ENCODE results near the gene KRTAP16-1.

KRTAP16-1 gene

GRCh38 chr17:41333098-41333497 is 24.0 kb upstream of the KRTAP16-1 start:
- Histone ChIP-seq H3K4me3 (replicated peaks; ENCODE audit: low read depth, low read length) (no peak overlapping the region), H3K27me3 (replicated peaks; ENCODE audit: control insufficient read depth, insufficient read depth, low read length) (no peaks in the 10 kb centered on the region; the same call in 1 of the 2 replicates)
- no peak for DNase-seq (ENCODE audit: extremely low read depth, insufficient read length)

GRCh38 chr17:41332239-41332638 is 23.1 kb upstream of the KRTAP16-1 start:
- DNase-seq (ENCODE audit: extremely low read depth, insufficient read length) = no peak
- Histone ChIP-seq H3K27me3 (replicated peaks; ENCODE audit: control insufficient read depth, insufficient read depth, low read length) (no peaks in the 10 kb centered on the region; the same call in 1 of the 2 replicates), H3K4me3 (replicated peaks; ENCODE audit: low read depth, low read length) (no peak overlapping the region), H3K36me3 (ENCODE audit: control insufficient read depth, insufficient read depth, low read length) (no peaks in the 10 kb centered on the region)
- TF ChIP-seq CTCF (IDR thresholded peaks at IDR 0.05; ENCODE audit: insufficient read depth, low read length, poor library complexity, severe bottlenecking) = no peak

More at GRCh38 chr17:41333098-41333497, 24.0 kb upstream of the KRTAP16-1 start:
- H3K36me3 ChIP-seq (ENCODE audit: control insufficient read depth, insufficient read depth, low read length) = no peaks in the 10 kb centered on the region
- TF ChIP-seq CTCF (IDR thresholded peaks at IDR 0.05; ENCODE audit: insufficient read depth, low read length, poor library complexity, severe bottlenecking) = no peak

GRCh38 chr17:41331606-41332005 is 22.5 kb upstream of the KRTAP16-1 start:
- H3K27me3 ChIP-seq (replicated peaks; ENCODE audit: control insufficient read depth, insufficient read depth, low read length) = no peaks in the 10 kb centered on the region; the same call in 1 of the 2 replicates
- no peaks in the 10 kb centered on the region for H3K36me3 ChIP-seq (ENCODE audit: control insufficient read depth, insufficient read depth, low read length)
- DNase-seq (ENCODE audit: extremely low read depth, insufficient read length) = no peak

GRCh38 chr17:41329279-41329948 is 20.3 kb upstream of the KRTAP16-1 start:
- TF ChIP-seq CTCF (IDR thresholded peaks at IDR 0.05; ENCODE audit: insufficient read depth, low read length, poor library complexity, severe bottlenecking) = peak; percentile 37
- no peak for DNase-seq (ENCODE audit: extremely low read depth, insufficient read length)
- Histone ChIP-seq H3K36me3 (ENCODE audit: control insufficient read depth, insufficient read depth, low read length) (no peaks in the 10 kb centered on the region), H3K4me3 (replicated peaks; ENCODE audit: low read depth, low read length) (no peak overlapping the region), H3K27me3 (replicated peaks; ENCODE audit: control insufficient read depth, insufficient read depth, low read length) (no peaks in the 10 kb centered on the region; the same call in 1 of the 2 replicates)

More at GRCh38 chr17:41331606-41332005, 22.5 kb upstream of the KRTAP16-1 start:
- TF ChIP-seq CTCF (IDR thresholded peaks at IDR 0.05; ENCODE audit: insufficient read depth, low read length, poor library complexity, severe bottlenecking) = no peak
- no peak overlapping the region for H3K4me3 ChIP-seq (replicated peaks; ENCODE audit: low read depth, low read length)

GRCh38 chr17:41328207-41328606 is 19.1 kb upstream of the KRTAP16-1 start:
- no peak for DNase-seq (ENCODE audit: extremely low read depth, insufficient read length)
- no peaks in the 10 kb centered on the region; the same call in 1 of the 2 replicates for H3K27me3 ChIP-seq (replicated peaks; ENCODE audit: control insufficient read depth, insufficient read depth, low read length)
- no peaks in the 10 kb centered on the region for H3K36me3 ChIP-seq (ENCODE audit: control insufficient read depth, insufficient read depth, low read length)
- no peak for TF ChIP-seq CTCF (IDR thresholded peaks at IDR 0.05; ENCODE audit: insufficient read depth, low read length, poor library complexity, severe bottlenecking)
- H3K4me3 ChIP-seq (replicated peaks; ENCODE audit: low read depth, low read length) = no peak overlapping the region

Data from GM06990 (cell line).